ENCODE data around the gene RCN1.

DNA sequence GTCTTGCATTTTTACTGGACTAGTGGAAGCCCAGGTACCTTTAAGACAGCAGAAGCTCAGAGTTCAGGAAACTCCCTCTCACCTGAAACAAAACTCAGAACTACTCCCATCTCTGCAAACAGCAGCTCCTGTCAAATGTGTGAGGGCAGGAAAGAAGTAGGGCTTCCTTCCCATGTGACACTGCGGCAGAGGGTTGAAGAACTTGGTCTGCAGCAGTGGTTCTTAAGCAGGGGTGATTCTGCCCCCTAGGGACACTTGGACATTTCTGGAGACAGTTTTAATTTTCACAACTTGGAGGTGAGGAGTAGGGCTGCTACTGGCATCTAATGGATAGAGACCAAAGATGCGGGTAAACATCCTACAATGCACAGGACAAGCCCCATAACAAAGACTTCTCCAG, 63.4 kb downstream of the RCN1 start:
- TF ChIP-seq GATA3 (IDR thresholded peaks at IDR 0.05; ENCODE audit: low read depth, low read length) (no peak), GATA2 (IDR thresholded peaks at IDR 0.05; ENCODE audit: low read depth, low read length) (no peak)
